GM04504 (cell line): Measurements from ENCODE around the gene CELF2.

Experiments
- DNase-seq: peaks from one replicate; pipeline ENCODE4 v3.0.0-alpha.2; 2012; ENCODE audit warnings: low read depth

CELF2 gene

GRCh38 chr10:11157292-11158076, 139.8 kb downstream of the CELF2 start:
- no peak for DNase-seq

GRCh38 chr10:11158080-11158479, 140.4 kb downstream of the CELF2 start:
- no peak for DNase-seq

GRCh38 chr10:11159543-11160215, 142.0 kb downstream of the CELF2 start:
- DNase-seq, result no peak

GRCh38 chr10:11161096-11161495, 143.4 kb downstream of the CELF2 start:
- DNase-seq, result no peak

GRCh38 chr10:11161910-11162309, 144.2 kb downstream of the CELF2 start:
- DNase-seq, result no peak

GRCh38 chr10:11162828-11163599, 145.3 kb downstream of the CELF2 start:
- DNase-seq, result no peak

- DNase-seq, result no peak
These were observed 146.3 kb downstream of the CELF2 start for GRCh38 chr10:11163780-11164550.

- DNase-seq, result no peak
These were observed 146.8 kb downstream of the CELF2 start for GRCh38 chr10:11164551-11164802.

- DNase-seq, result peak; percentile 50
These were observed 147.3 kb downstream of the CELF2 start for GRCh38 chr10:11164803-11165590.

GRCh38 chr10:11165591-11166543, 148.2 kb downstream of the CELF2 start:
- no peak for DNase-seq

GRCh38 chr10:11166550-11166949, 148.9 kb downstream of the CELF2 start:
- no peak for DNase-seq

- DNase-seq, result no peak
These were observed 149.7 kb downstream of the CELF2 start for GRCh38 chr10:11167233-11167966.

GRCh38 chr10:11168423-11169090, 150.9 kb downstream of the CELF2 start:
- no peak for DNase-seq

- no peak for DNase-seq
These were observed 152.3 kb downstream of the CELF2 start for GRCh38 chr10:11169976-11170375.

GRCh38 chr10:11170574-11170973, 152.9 kb downstream of the CELF2 start:
- DNase-seq, result no peak

- no peak for DNase-seq
These were observed 153.6 kb downstream of the CELF2 start for GRCh38 chr10:11170993-11171851.

- DNase-seq, result no peak
These were observed 155.4 kb downstream of the CELF2 start for GRCh38 chr10:11173042-11173441.

GRCh38 chr10:11175823-11176243, 158.2 kb downstream of the CELF2 start:
- no peak for DNase-seq
